ENCODE measurements around the gene ABHD4. TPM values are rescaled to one million over a fixed set of nuclear protein-coding genes. Genes with fewer than 3 reads are reported as not detected.
A peak's percentile ranks its signal among the peaks of the same experiment; 100 is the strongest.
"Not testable (repeated sequence)": the region's sequence is repeated elsewhere in the genome, so short reads cannot be mapped to it uniquely, and the experiment has no call there.

ABHD4 gene
- total and polyA plus RNA-seq, 4 donors = 20.3 to 47.4 (median 43.2) TPM

DNA sequence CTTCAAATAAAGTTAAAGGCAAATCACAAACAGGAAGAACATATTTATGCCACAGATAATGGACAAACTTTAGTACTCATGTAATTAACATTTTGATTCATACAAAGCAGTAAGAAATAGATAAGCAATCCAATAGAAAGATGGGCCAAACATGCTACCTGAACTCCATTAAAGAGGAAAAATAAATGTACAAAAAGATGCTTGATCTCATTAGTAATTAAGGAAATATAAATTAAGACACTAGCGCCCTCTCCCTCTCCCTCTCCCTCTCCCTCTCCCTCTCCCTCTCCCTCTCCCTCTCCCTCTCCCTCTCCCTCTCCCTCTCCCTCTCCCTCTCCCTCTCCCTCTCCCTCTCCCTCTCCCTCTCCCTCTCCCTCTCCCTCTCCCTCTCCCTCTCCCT is 37.9 kb downstream of the ABHD4 start:
- WGBS, 2 donors = 57 to 77% methylated on average over 1 of the region's 1 CpG
- H3K27me3 ChIP-seq (ENCODE audit: control insufficient read depth in 1 of 2, insufficient read depth in 2 of 2, low read length in 1 of 2); DNase-seq; H3K36me3 ChIP-seq (ENCODE audit: control insufficient read depth in 1 of 2, insufficient read depth in 2 of 2, low read length in 1 of 2); intact Hi-C loops (cut with DNase I); H3K4me1 ChIP-seq (ENCODE audit: control insufficient read depth in 1 of 2, insufficient read depth in 2 of 2, low read length in 2 of 2); H3K27ac ChIP-seq (ENCODE audit: low read depth in 1 of 2, low read length in 2 of 2); H3K4me3 ChIP-seq (ENCODE audit: low read length in 2 of 2); H3K9me3 ChIP-seq (ENCODE audit: control insufficient read depth, low read length); ATAC-seq (ENCODE audit: low FRiP score): not testable (repeated sequence)

DNA sequence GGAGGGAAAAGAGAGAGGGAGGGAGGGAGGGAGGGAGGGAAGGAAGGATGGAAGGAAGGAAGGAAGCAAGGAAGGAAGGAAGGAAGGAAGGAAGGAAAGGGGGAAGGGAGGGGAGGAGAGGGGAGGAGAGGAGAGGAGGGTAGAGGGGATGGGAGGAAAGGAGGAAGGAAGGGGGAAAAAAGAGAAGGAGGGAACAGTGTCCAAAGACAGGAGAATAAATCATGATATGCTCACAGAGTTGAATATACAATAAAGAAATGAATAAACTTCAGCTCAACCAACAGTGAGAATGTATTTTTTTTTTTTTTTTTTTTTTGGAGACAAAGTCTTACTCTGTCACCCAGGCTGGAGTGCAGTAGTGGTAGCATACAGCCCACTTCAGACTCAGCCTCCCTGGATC is 42.1 kb downstream of the ABHD4 start:
- Histone ChIP-seq H3K27me3 (ENCODE audit: control insufficient read depth in 1 of 2, insufficient read depth in 2 of 2, low read length in 1 of 2) (no peaks in the 10 kb centered on the region), H3K4me1 (ENCODE audit: control insufficient read depth in 1 of 2, insufficient read depth in 2 of 2, low read length in 2 of 2) (no peaks in the 10 kb centered on the region), H3K9me3 (ENCODE audit: control insufficient read depth, low read length) (no peaks in the 10 kb centered on the region), H3K36me3 (ENCODE audit: control insufficient read depth in 1 of 2, insufficient read depth in 2 of 2, low read length in 1 of 2) (no peaks in the 10 kb centered on the region), H3K4me3 (ENCODE audit: low read length in 2 of 2) (no peak overlapping the region), H3K27ac (ENCODE audit: low read depth in 1 of 2, low read length in 2 of 2) (no peak overlapping the region)
- intact Hi-C loops (cut with DNase I) = no loop called here
- DNase-seq (no peak), ATAC-seq (ENCODE audit: low FRiP score) (no peak)

DNA sequence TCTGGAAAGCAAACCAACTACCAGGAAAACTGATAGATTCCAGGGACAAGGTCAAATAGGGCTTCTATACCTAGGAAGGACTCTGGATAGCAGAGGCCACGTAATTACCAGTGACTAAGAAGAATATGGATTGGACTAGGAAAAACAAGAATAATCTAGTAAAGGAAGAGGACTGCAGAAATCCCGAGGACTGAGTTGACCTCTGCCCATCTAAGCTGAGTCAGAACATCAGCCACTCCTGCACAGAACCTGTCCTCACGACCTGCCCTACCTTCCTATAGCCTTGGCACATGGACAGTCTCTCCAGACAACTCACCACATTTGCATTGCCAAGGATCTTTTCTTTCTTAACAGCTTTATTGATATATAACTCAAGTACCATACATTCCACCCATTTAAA is 43.7 kb downstream of the ABHD4 start:
- 43 to 52% methylated on average over 3 of the region's 3 CpGs for WGBS, 2 donors
- no peak overlapping the region for H3K27ac ChIP-seq (ENCODE audit: low read depth in 1 of 2, low read length in 2 of 2)
- intact Hi-C loops (cut with DNase I) = no loop called here
- no peak overlapping the region for H3K4me3 ChIP-seq (ENCODE audit: low read length in 2 of 2)
- no peaks in the 10 kb centered on the region for H3K36me3 ChIP-seq (ENCODE audit: control insufficient read depth in 1 of 2, insufficient read depth in 2 of 2, low read length in 1 of 2)
- H3K4me1 ChIP-seq (ENCODE audit: control insufficient read depth in 1 of 2, insufficient read depth in 2 of 2, low read length in 2 of 2) = no peaks in the 10 kb centered on the region
- H3K9me3 ChIP-seq (ENCODE audit: control insufficient read depth, low read length) = no peaks in the 10 kb centered on the region
- H3K27me3 ChIP-seq (ENCODE audit: control insufficient read depth in 1 of 2, insufficient read depth in 2 of 2, low read length in 1 of 2) = no peaks in the 10 kb centered on the region
- ATAC-seq (ENCODE audit: low FRiP score) (no peak), DNase-seq (no peak)

DNA sequence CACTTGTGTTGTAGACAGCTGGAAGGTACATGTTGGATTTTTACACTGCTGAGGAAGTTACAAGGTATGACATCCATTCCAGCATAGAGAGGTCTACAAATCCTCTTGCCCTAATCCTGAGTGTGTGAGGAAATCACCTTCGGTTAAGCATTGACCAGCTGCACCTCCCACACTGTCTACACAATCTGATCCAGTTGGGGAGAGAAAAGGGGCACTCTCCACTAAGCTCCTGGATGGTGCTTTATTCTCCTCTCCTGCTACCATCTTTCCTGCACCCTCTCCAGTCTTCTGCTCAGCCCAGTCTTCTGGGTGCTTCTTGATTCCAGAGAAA is 46.2 kb downstream of the ABHD4 start, which contains the start of gene OR6J1:
OR6J1 (minus strand) TSS at position 48 of the 331 bp plus-strand sequence. CDS start 9,541 bp downstream, outside the sequence.
- 53 to 67% methylated on average over 1 of the region's 1 CpG for WGBS, 2 donors
- Histone ChIP-seq H3K36me3 (ENCODE audit: control insufficient read depth in 1 of 2, insufficient read depth in 2 of 2, low read length in 1 of 2) (no peaks in the 10 kb centered on the region), H3K4me1 (ENCODE audit: control insufficient read depth in 1 of 2, insufficient read depth in 2 of 2, low read length in 2 of 2) (no peaks in the 10 kb centered on the region), H3K9me3 (ENCODE audit: control insufficient read depth, low read length) (no peaks in the 10 kb centered on the region), H3K4me3 (ENCODE audit: low read length in 2 of 2) (no peak within 1 kb of the TSS), H3K27ac (ENCODE audit: low read depth in 1 of 2, low read length in 2 of 2) (no peak within 1 kb of the TSS), H3K27me3 (ENCODE audit: control insufficient read depth in 1 of 2, insufficient read depth in 2 of 2, low read length in 1 of 2) (no peaks in the 10 kb centered on the region)
- ATAC-seq (ENCODE audit: low FRiP score) (no peak), DNase-seq (no peak)
- intact Hi-C loops (cut with DNase I) = no loop called here

DNA sequence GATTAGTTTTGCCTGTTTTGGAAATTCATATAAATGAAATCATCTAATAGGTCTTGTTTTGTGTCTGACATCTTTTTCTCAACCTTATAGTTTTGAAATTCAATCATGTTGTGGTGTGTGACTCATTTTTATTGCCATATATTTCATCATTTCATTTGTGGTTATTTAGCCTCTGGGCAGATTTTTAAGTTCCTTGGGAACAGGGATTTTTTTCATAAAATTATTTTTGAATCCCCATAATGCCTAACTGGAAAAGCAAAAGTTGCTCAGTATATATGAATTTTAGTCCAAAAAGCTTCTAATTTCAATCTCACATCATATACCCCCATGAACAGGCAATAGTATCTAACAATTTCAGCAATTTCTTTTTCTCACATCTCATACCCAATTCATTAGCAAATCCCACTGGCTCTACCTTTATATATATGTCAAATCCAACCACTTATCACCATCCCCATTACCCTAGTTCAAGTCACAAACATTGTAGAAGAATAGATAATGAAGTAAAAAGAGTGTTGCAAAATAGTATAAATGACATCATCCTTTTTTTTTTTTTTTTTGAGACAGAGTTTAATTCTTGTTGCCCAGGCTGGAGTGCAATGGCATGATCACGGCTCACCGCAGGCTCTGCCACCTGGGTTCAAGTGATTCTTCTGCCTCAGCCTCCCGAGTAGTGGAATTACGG is 48.6 kb downstream of the ABHD4 start:
- 91 to 93% methylated on average over 4 of the region's 4 CpGs for WGBS, 2 donors
- intact Hi-C loops (cut with DNase I) = no loop called here
- H3K9me3 ChIP-seq (ENCODE audit: control insufficient read depth, low read length) = no peaks in the 10 kb centered on the region
- H3K36me3 ChIP-seq (ENCODE audit: control insufficient read depth in 1 of 2, insufficient read depth in 2 of 2, low read length in 1 of 2) = no peaks in the 10 kb centered on the region
- ATAC-seq (ENCODE audit: low FRiP score) (no peak), DNase-seq (no peak)
- no peaks in the 10 kb centered on the region for H3K27me3 ChIP-seq (ENCODE audit: control insufficient read depth in 1 of 2, insufficient read depth in 2 of 2, low read length in 1 of 2)
- no peak overlapping the region for H3K4me3 ChIP-seq (ENCODE audit: low read length in 2 of 2)
- no peak overlapping the region for H3K27ac ChIP-seq (ENCODE audit: low read depth in 1 of 2, low read length in 2 of 2)
- no peaks in the 10 kb centered on the region for H3K4me1 ChIP-seq (ENCODE audit: control insufficient read depth in 1 of 2, insufficient read depth in 2 of 2, low read length in 2 of 2)

DNA sequence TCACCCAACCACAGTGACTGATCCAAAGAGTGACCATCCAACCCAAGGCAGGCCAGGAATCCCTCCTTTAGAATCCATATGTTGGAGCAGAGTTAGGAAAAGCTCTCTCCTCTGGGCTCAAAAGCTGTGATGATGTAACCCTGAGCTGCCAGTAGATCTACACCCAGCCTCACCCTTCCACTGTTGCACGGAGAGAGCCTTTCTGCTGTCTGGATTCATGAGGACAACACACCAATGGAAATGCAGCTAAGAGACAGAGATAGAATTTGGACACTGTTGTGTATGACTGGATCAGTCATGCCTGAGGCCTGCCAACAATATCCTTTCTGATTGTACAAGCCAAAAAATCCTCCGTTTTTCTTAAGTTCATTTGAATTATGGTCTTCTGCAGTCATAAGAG is 50.4 kb downstream of the ABHD4 start:
- Histone ChIP-seq H3K4me3 (ENCODE audit: low read length in 2 of 2) (no peak overlapping the region), H3K27me3 (ENCODE audit: control insufficient read depth in 1 of 2, insufficient read depth in 2 of 2, low read length in 1 of 2) (no peaks in the 10 kb centered on the region), H3K36me3 (ENCODE audit: control insufficient read depth in 1 of 2, insufficient read depth in 2 of 2, low read length in 1 of 2) (no peaks in the 10 kb centered on the region), H3K9me3 (ENCODE audit: control insufficient read depth, low read length) (no peaks in the 10 kb centered on the region), H3K4me1 (ENCODE audit: control insufficient read depth in 1 of 2, insufficient read depth in 2 of 2, low read length in 2 of 2) (no peaks in the 10 kb centered on the region), H3K27ac (ENCODE audit: low read depth in 1 of 2, low read length in 2 of 2) (no peak overlapping the region)
- intact Hi-C loops (cut with DNase I) = no loop called here
- DNase-seq (no peak), ATAC-seq (ENCODE audit: low FRiP score) (peak; percentile 45)
- 13 to 16% methylated on average over 2 of the region's 2 CpGs for WGBS, 2 donors

DNA sequence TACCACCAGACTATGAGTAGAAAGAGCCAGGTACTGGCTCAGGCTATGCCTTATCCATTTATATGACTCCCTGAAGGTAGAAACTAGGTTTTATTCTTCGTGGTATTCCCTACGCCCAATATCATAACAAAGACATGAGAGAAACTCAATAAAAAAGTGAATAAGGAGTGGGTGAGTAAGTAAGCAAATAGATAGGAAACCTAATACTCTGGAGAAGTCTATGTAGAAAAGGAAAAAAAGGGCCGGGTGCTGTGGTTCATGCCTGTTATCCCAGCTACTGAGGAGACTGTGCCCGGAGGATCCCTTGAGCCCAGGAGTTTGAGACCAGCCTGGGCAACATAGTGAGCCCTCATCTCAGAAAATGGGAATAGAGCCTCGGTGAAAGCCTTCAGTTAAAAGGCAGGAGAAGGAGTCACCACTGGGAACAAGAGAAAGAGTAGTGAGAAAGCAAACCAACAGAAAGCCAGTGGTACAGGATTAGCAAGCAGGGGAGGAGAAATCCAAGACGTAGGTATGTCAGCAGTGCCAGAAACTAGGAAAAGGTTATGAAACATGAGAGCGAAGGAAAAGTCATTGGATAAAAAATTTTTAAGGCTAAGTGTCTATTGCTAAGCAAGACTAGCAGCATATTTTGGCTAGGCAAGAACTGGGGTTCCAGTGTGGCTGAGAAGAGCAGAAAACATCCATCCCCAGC is 52.1 kb downstream of the ABHD4 start:
- WGBS, 2 donors = 69 to 76% methylated on average over 7 of the region's 7 CpGs
- intact Hi-C loops (cut with DNase I) = loop anchor here in 1 of 2 donors (5.0 to 10.0 kb wide), 3 partner anchors 78 to 205 kb away; partner anchors contain the start of gene SLC7A7
- Histone ChIP-seq H3K4me1 (ENCODE audit: control insufficient read depth in 1 of 2, insufficient read depth in 2 of 2, low read length in 2 of 2) (no peaks in the 10 kb centered on the region), H3K36me3 (ENCODE audit: control insufficient read depth in 1 of 2, insufficient read depth in 2 of 2, low read length in 1 of 2) (no peaks in the 10 kb centered on the region), H3K27ac (ENCODE audit: low read depth in 1 of 2, low read length in 2 of 2) (no peak overlapping the region), H3K9me3 (ENCODE audit: control insufficient read depth, low read length) (no peaks in the 10 kb centered on the region), H3K4me3 (ENCODE audit: low read length in 2 of 2) (no peak overlapping the region), H3K27me3 (ENCODE audit: control insufficient read depth in 1 of 2, insufficient read depth in 2 of 2, low read length in 1 of 2) (no peaks in the 10 kb centered on the region)
- ATAC-seq (ENCODE audit: low FRiP score) (no peak), DNase-seq (no peak)

DNA sequence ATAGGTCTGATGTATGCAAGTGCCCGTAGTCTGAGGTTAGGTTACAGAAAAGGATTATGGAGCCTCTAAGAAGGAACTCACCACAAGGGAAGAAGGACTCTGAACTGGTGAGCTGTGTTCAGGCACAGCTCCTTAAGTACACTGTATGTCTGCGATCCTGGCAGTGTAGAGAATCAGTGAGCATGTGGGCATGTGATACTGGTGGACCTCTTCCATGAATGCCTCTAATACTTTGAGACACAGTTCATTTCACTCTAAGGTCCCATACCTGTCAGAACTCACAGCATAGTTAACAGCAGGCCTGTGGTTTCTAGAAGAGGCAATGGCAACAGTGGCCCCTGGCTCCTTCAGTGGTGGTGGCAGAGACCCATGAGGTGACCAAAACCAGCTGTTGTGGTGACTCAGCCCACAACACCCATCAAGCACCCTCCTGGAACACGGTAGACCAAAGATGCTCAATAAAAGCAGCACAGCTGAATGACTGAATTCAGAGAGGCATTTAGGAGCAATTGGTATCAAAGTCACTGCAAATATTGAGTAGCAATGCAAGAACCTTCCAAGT is 52.9 kb downstream of the ABHD4 start:
- Histone ChIP-seq H3K27me3 (ENCODE audit: control insufficient read depth in 1 of 2, insufficient read depth in 2 of 2, low read length in 1 of 2) (no peaks in the 10 kb centered on the region), H3K4me1 (ENCODE audit: control insufficient read depth in 1 of 2, insufficient read depth in 2 of 2, low read length in 2 of 2) (no peaks in the 10 kb centered on the region), H3K36me3 (ENCODE audit: control insufficient read depth in 1 of 2, insufficient read depth in 2 of 2, low read length in 1 of 2) (no peaks in the 10 kb centered on the region), H3K27ac (ENCODE audit: low read depth in 1 of 2, low read length in 2 of 2) (no peak overlapping the region), H3K4me3 (ENCODE audit: low read length in 2 of 2) (no peak overlapping the region), H3K9me3 (ENCODE audit: control insufficient read depth, low read length) (no peaks in the 10 kb centered on the region)
- DNase-seq (no peak), ATAC-seq (ENCODE audit: low FRiP score) (no peak)
- intact Hi-C loops (cut with DNase I) = loop anchor here in 1 of 2 donors (5.0 to 10.0 kb wide), 3 partner anchors 79 to 204 kb away; partner anchors contain the start of gene SLC7A7
- 53 to 70% methylated on average over 3 of the region's 3 CpGs for WGBS, 2 donors

DNA sequence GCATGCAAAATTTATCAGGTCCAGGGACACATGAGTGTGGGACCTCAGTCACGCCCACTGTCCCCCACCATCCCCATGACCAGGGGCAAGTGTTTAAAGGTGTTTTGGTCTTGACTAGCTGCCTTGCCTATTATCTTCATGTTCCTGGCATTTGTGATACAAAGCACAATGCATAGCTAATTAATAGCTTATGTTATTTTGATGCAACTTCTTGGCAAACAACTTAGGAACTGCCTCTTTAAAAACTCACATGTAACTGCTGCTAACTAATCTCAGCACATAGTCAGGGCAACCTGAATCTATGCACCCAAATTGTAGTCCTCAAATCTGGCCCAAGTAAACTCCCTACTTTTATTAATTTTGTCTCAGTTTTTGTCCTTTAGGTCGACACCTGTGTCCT is 53.5 kb downstream of the ABHD4 start:
- no peaks in the 10 kb centered on the region for H3K4me1 ChIP-seq (ENCODE audit: control insufficient read depth in 1 of 2, insufficient read depth in 2 of 2, low read length in 2 of 2)
- DNase-seq (no peak), ATAC-seq (ENCODE audit: low FRiP score) (no peak)
- H3K4me3 ChIP-seq (ENCODE audit: low read length in 2 of 2) = no peak overlapping the region
- H3K36me3 ChIP-seq (ENCODE audit: control insufficient read depth in 1 of 2, insufficient read depth in 2 of 2, low read length in 1 of 2) = no peaks in the 10 kb centered on the region
- intact Hi-C loops (cut with DNase I) = loop anchor here in 1 of 2 donors (5.0 to 10.0 kb wide), 3 partner anchors 79 to 203 kb away; partner anchors contain the start of gene SLC7A7
- 85 to 91% methylated on average over 2 of the region's 2 CpGs for WGBS, 2 donors
- H3K9me3 ChIP-seq (ENCODE audit: control insufficient read depth, low read length) = no peaks in the 10 kb centered on the region
- no peak overlapping the region for H3K27ac ChIP-seq (ENCODE audit: low read depth in 1 of 2, low read length in 2 of 2)
- no peaks in the 10 kb centered on the region for H3K27me3 ChIP-seq (ENCODE audit: control insufficient read depth in 1 of 2, insufficient read depth in 2 of 2, low read length in 1 of 2)
